IPS-20b (cell line): ENCODE results near the gene DNAJC18.
"Not testable (repeated sequence)": the region's sequence is repeated elsewhere in the genome, so short reads cannot be mapped to it uniquely, and the experiment has no call there.

Source experiments
- H3K27ac ChIP-seq: one replicate; pipeline ENCODE4 v1.5.1; 2013; ENCODE audit warnings: low read length
- H3K27me3 ChIP-seq: 2 replicates; pipeline ENCODE4 v1.6.1; 2013; ENCODE audit warnings: mild to moderate bottlenecking, low read length, inconsistent platforms; ENCODE audit not compliant: insufficient read depth
- H3K36me3 ChIP-seq: 2 replicates; pipeline ENCODE4 v1.6.1; 2013; ENCODE audit warnings: low read depth, mild to moderate bottlenecking, inconsistent platforms, low read length, moderate library complexity; ENCODE audit not compliant: insufficient read depth
- H3K4me1 ChIP-seq: 2 replicates; pipeline ENCODE4 v1.6.1; 2013; ENCODE audit warnings: mild to moderate bottlenecking, control low read depth, inconsistent platforms, low read length, moderate library complexity; ENCODE audit not compliant: insufficient read depth
- H3K4me3 ChIP-seq: 2 replicates; pipeline ENCODE4 v1.5.1; 2013; ENCODE audit warnings: mild to moderate bottlenecking, low read length, inconsistent platforms
- H3K9ac ChIP-seq: 2 replicates; pipeline ENCODE4 v1.6.1; 2013; ENCODE audit warnings: low read depth, mild to moderate bottlenecking, inconsistent platforms, low read length, moderate library complexity
- H3K9me3 ChIP-seq: 2 replicates; pipeline ENCODE4 v1.6.1; 2013; ENCODE audit warnings: mild to moderate bottlenecking, low read depth, low read length, inconsistent platforms; ENCODE audit not compliant: insufficient read depth

DNAJC18 gene

GRCh38 chr5:139390639-139391569, 48.4 kb downstream of the DNAJC18 start:
- Histone ChIP-seq H3K27me3 (peaks cover 52% of the 10 kb centered on the region), H3K9ac (no peak overlapping the region), H3K9me3 (no peaks in the 10 kb centered on the region), H3K4me1 (peaks cover 13% of the 10 kb centered on the region; the same call in 1 of the 2 replicates), H3K4me3 (no peak overlapping the region), H3K36me3 (no peaks in the 10 kb centered on the region), H3K27ac (no peak overlapping the region)

DNA sequence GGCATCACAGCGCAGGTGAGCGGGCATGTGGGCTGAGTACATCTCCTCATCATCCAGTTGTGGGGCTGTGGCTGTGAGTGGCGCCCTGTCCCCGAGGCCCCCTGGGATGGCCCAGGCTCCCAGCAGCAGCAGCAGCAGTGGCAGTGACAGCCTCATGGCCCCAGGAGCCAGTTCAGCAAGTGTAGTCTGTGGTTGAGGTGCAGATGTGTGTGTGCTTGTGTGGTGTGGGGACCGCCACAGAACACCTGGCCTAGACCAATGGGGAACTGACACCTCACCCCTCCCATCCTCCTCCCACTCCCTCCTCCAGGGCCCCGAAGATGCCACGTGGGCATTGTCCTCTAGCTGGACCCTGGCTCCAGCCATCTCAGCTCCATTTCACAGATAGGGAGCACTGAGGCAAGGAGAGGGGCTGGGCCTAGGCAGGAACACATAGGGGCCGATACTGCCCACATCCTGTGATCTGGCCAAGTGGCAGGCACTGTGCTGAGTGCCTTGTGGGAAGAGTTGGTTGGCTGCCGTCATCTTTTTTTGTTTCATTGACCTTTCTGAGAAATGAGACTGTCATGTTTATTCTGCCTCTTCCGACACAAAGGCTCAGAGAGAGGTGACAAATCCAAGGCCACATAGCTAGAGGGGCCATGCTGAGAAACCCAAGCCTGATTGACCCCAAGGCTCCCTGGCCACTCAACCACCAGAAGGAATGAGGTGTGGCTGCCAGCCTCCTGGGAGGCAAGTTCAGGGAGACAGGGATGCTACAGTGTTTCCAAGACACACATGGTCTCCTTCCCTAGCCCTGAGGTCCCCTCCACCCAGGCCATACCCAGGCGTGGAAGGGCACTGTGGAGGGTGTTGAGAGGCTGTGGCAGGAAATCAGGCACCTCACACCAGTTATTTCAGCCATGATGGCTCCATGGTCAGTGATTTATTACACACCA, 49.4 kb downstream of the DNAJC18 start, which contains the start of gene MZB1:
Gene MZB1, minus strand, starts transcription at position 213 of the 938 bp plus-strand sequence. Its CDS starts 57 bp downstream, at position 156.
- Histone ChIP-seq H3K9me3 (no peaks in the 10 kb centered on the region), H3K9ac (no peak within 1 kb of the TSS), H3K27ac (no peak within 1 kb of the TSS), H3K4me3 (no peak within 1 kb of the TSS), H3K4me1 (peaks cover 8% of the 10 kb centered on the region; the same call in 1 of the 2 replicates), H3K36me3 (no peaks in the 10 kb centered on the region), H3K27me3 (peaks cover 42% of the 10 kb centered on the region)

DNA sequence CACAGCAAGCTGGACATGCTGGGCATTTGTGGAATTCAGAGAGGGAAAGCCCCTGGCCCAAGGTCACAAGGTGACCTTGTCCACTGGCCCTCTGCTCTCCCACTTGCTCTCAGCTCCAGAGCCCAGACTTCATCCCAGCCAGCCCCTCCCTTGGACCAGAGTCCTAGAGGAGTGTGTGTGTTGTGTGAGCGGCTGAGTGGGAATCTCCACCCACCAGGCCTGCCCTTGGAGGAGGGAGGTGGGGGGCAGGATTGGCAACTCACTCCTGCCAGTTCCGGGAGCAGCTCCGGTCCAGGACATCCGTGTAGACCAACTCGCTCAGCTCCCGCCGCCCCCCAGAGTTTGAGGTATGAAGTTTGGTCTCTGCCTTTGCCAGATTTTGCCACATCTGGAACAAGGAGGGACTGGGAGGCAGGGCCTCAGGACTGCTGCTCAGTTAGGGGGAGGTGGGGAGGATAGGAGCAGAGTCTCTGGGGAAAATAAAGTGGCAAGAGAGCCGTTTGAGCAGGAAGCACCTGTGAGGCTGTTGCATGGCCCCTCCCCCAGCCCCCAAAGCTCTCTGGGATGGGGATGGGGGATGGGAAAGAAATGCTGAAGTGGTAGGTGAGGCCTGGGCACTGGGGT, 51.0 kb downstream of the DNAJC18 start:
- H3K9me3 ChIP-seq = no peaks in the 10 kb centered on the region
- H3K9ac ChIP-seq = peak overlapping the region; percentile 64; the same call in 1 of the 2 replicates
- peaks cover 26% of the 10 kb centered on the region for H3K27me3 ChIP-seq
- H3K4me1 ChIP-seq = peaks cover 8% of the 10 kb centered on the region; the same call in 1 of the 2 replicates
- peak overlapping the region; percentile 8 for H3K27ac ChIP-seq
- peak overlapping the region; percentile 20; the same call in 1 of the 2 replicates for H3K4me3 ChIP-seq
- no peaks in the 10 kb centered on the region for H3K36me3 ChIP-seq

GRCh38 chr5:139387611-139388197, 51.6 kb downstream of the DNAJC18 start:
- Histone ChIP-seq H3K27me3 (peaks cover 20% of the 10 kb centered on the region), H3K4me3 (no peak overlapping the region), H3K9me3 (no peaks in the 10 kb centered on the region), H3K9ac (peak overlapping the region; percentile 64; the same call in 1 of the 2 replicates), H3K36me3 (no peaks in the 10 kb centered on the region), H3K4me1 (peaks cover 8% of the 10 kb centered on the region; the same call in 1 of the 2 replicates), H3K27ac (peak overlapping the region; percentile 8)

GRCh38 chr5:139386956-139387355, 52.4 kb downstream of the DNAJC18 start:
- not testable (repeated sequence) for H3K36me3 ChIP-seq, H3K9me3 ChIP-seq, H3K4me1 ChIP-seq, H3K9ac ChIP-seq, H3K4me3 ChIP-seq, H3K27ac ChIP-seq
- H3K27me3 ChIP-seq = peaks cover 12% of the 10 kb centered on the region

GRCh38 chr5:139386050-139386438, 53.3 kb downstream of the DNAJC18 start:
- Histone ChIP-seq H3K27me3 (peaks cover 3% of the 10 kb centered on the region; the same call in 1 of the 2 replicates), H3K9ac (no peak overlapping the region), H3K4me3 (no peak overlapping the region), H3K9me3 (no peaks in the 10 kb centered on the region), H3K36me3 (no peaks in the 10 kb centered on the region), H3K4me1 (peaks cover 8% of the 10 kb centered on the region; the same call in 1 of the 2 replicates), H3K27ac (no peak overlapping the region)

- Histone ChIP-seq H3K27me3 (no peaks in the 10 kb centered on the region), H3K9ac (no peak overlapping the region), H3K4me3 (no peak overlapping the region), H3K9me3 (no peaks in the 10 kb centered on the region), H3K4me1 (peaks cover 8% of the 10 kb centered on the region; the same call in 1 of the 2 replicates), H3K27ac (no peak overlapping the region), H3K36me3 (no peaks in the 10 kb centered on the region)
Observed at GRCh38 chr5:139385061-139386049, 54.0 kb downstream of the DNAJC18 start.

DNA sequence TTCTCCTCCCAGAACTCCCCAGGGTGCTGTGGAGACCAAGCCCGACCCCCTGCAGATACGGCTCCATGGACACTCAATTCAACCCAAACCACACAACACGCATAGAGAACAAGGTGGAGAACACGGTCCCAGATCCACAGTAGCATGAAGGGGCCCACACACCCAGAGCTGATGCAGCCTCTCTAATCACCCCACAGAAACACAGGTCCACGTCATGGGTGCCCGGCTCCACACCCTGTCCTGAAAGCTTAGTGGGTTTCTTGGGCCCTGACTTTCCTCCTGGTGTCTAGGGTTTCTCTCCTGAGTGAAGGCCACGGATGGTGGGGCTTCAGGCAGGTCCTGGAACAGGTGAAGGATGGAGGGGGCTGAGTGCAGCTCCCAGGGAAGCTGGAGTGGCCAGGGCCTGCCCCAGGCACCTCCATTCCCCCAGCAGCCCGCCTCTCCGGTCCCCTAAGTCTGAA, 54.7 kb downstream of the DNAJC18 start:
- H3K9ac ChIP-seq = no peak overlapping the region
- no peak overlapping the region for H3K27ac ChIP-seq
- no peaks in the 10 kb centered on the region for H3K36me3 ChIP-seq
- H3K27me3 ChIP-seq = no peaks in the 10 kb centered on the region
- no peak overlapping the region for H3K4me3 ChIP-seq
- H3K9me3 ChIP-seq = no peaks in the 10 kb centered on the region
- peaks cover 8% of the 10 kb centered on the region; the same call in 1 of the 2 replicates for H3K4me1 ChIP-seq

GRCh38 chr5:139383993-139384590, 55.2 kb downstream of the DNAJC18 start:
- peaks cover 8% of the 10 kb centered on the region; the same call in 1 of the 2 replicates for H3K4me1 ChIP-seq
- no peaks in the 10 kb centered on the region for H3K9me3 ChIP-seq
- no peak overlapping the region for H3K4me3 ChIP-seq
- no peaks in the 10 kb centered on the region for H3K27me3 ChIP-seq
- H3K9ac ChIP-seq = no peak overlapping the region
- no peaks in the 10 kb centered on the region for H3K36me3 ChIP-seq
- no peak overlapping the region for H3K27ac ChIP-seq
